Measurements from ENCODE around the gene NTM. TPM values are rescaled to one million over a fixed set of nuclear protein-coding genes. Genes with fewer than 3 reads are reported as not detected.

The NTM gene
- total RNA-seq, 1 experiment from 2014 or later, result not detected

DNA sequence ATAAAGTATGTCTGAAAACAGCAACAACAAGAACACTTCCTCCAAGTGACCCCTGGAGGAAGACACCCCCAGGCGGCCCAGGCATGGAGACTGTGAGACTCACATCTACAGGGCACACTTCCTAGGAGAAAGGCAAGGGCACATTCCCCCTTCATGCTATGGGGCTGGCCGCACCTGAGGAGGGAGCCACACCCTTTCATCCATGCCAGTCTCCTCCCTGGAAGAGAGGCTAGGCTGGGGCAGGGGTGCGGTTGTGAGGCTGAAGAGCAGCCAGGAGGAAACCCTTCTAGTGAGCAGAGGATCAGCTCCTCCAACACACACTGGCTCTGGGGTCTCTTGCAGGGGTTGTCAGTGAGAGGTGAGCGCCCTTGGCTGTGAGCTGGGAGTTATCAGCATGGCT is 678.8 kb downstream of the NTM start:
- Histone ChIP-seq H3K36me3 (ENCODE audit: control insufficient read depth in 1 of 2, insufficient read depth in 2 of 2, low read length in 2 of 2) (no peaks in the 10 kb centered on the region), H3K9ac (ENCODE audit: low read length) (no peak overlapping the region), H4K20me1 (ENCODE audit: insufficient read depth) (no peaks in the 10 kb centered on the region), H3K9me3 (ENCODE audit: control insufficient read depth in 1 of 2, insufficient read depth in 1 of 2, low read depth in 1 of 2, low read length in 2 of 2) (peaks cover 18 to 20% of the 10 kb centered on the region in 2 experiments; a peak in 2 of 4 replicates), H3K79me2 (ENCODE audit: insufficient read depth, low read length) (no peaks in the 10 kb centered on the region), H2AFZ (ENCODE audit: low read depth, low read length, poor library complexity, severe bottlenecking) (no peak overlapping the region), H3K4me3 (replicated peaks in 1 of 2; ENCODE audit: low read depth in 1 of 2, low read length in 2 of 2) (no peak overlapping the region), H3K9me2 (ENCODE audit: insufficient read depth) (no peaks in the 10 kb centered on the region), H3K4me2 (ENCODE audit: low read length) (no peak overlapping the region), H3K4me1 (ENCODE audit: control insufficient read depth in 1 of 2, insufficient read depth in 2 of 2, low read length in 2 of 2) (no peaks in the 10 kb centered on the region), H3K27ac (ENCODE audit: low read depth, low read length) (no peak overlapping the region), H3K27me3 (ENCODE audit: insufficient read depth, low read length) (no peaks in the 10 kb centered on the region)
- no peak for DNase-seq (ENCODE audit: low read depth, low spot score)
- intact Hi-C loops (cut with micrococcal nuclease), result no loop called here
- no TSS peak for BruUV-seq (replicated peaks)
- ChIA-PET CTCF (no interaction called here), RAD21 (ENCODE audit: low non-redundant PET in 1 of 2, low total read pairs in 2 of 2, uncharacterized antibody in 2 of 2, unreplicated experiment in 2 of 2) (no interaction called here), POLR2A (no interaction called here)
- no peak for TF ChIP-seq CBX3 (IDR thresholded peaks at IDR 0.05; ENCODE audit: low read depth)
- TF ChIP-seq YY1 (IDR thresholded peaks at IDR 0.05; ENCODE audit: extremely low read depth, insufficient replicate concordance, low read depth, low read length), result no peak
- no peak for TF ChIP-seq JUND (IDR thresholded peaks at IDR 0.05)
- TF ChIP-seq EZH2phosphoT487 (IDR thresholded peaks at IDR 0.05; ENCODE audit: borderline replicate concordance), result no peak
- TF ChIP-seq, protein P1, sequence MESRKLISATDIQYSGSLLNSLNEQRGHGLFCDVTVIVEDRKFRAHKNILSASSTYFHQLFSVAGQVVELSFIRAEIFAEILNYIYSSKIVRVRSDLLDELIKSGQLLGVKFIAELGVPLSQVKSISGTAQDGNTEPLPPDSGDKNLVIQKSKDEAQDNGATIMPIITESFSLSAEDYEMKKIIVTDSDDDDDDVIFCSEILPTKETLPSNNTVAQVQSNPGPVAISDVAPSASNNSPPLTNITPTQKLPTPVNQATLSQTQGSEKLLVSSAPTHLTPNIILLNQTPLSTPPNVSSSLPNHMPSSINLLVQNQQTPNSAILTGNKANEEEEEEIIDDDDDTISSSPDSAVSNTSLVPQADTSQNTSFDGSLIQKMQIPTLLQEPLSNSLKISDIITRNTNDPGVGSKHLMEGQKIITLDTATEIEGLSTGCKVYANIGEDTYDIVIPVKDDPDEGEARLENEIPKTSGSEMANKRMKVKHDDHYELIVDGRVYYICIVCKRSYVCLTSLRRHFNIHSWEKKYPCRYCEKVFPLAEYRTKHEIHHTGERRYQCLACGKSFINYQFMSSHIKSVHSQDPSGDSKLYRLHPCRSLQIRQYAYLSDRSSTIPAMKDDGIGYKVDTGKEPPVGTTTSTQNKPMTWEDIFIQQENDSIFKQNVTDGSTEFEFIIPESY (IDR thresholded peaks at IDR 0.05; ENCODE audit: extremely low read depth, insufficient replicate concordance, low read length), result no peak
- TF ChIP-seq REST (IDR thresholded peaks at IDR 0.05; ENCODE audit: low read depth), result no peak
- no peak for TF ChIP-seq SIN3A (IDR thresholded peaks at IDR 0.05; ENCODE audit: low read depth)
- TF ChIP-seq, protein P2, sequence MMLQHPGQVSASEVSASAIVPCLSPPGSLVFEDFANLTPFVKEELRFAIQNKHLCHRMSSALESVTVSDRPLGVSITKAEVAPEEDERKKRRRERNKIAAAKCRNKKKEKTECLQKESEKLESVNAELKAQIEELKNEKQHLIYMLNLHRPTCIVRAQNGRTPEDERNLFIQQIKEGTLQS (IDR thresholded peaks at IDR 0.05), result no peak
- no peak for TF ChIP-seq SRF (IDR thresholded peaks at IDR 0.05; ENCODE audit: low read depth)
- no peak for TF ChIP-seq EZH2 (IDR thresholded peaks at IDR 0.05)
- no peak for ATAC-seq

Measured in HCT116 (cell line).